ENCODE measurements around the gene SUFU. TPM values are rescaled to one million over a fixed set of nuclear protein-coding genes. Genes with fewer than 3 reads are reported as not detected.
"Not testable (repeated sequence)": the region's sequence is repeated elsewhere in the genome, so short reads cannot be mapped to it uniquely, and the experiment has no call there.

Gene SUFU
- total and polyA plus RNA-seq, 2 donors, result 2.6 to 4.3 TPM

DNA sequence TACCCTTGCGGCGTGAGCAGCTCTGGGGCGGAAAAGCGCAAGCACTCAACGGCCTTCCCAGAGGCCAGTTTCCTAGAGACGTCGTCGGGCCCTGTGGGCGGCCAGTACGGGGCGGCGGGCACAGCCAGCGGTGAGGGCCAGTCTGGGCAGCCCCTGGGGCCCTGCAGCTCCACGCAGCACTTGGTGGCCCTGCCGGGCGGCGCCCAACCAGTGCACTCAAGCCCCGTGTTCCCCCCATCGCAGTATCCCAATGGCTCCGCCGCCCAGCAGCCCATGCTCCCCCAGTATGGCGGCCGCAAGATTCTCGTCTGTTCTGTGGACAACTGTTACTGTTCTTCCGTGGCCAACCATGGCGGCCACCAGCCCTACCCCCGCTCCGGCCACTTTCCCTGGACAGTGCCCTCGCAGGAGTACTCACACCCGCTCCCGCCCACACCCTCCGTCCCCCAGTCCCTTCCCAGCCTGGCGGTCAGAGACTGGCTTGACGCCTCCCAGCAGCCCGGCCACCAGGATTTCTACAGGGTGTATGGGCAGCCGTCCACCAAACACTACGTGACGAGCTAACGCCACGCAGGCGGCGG is 153.1 kb downstream of the SUFU start:
- Histone ChIP-seq H3K27me3 (ENCODE audit: control insufficient read depth in 2 of 2, insufficient read depth in 1 of 2, low read length in 1 of 2) (no peaks in the 10 kb centered on the region), H3K9me3 (ENCODE audit: control insufficient read depth in 2 of 2, insufficient read depth in 1 of 2, low read length in 1 of 2) (peaks cover 0 to 11% of the 10 kb centered on the region in 2 donors), H3K36me3 (ENCODE audit: control insufficient read depth in 2 of 2, insufficient read depth in 2 of 2, low read length in 1 of 2) (peaks cover 59 to 62% of the 10 kb centered on the region in 2 donors), H3K4me3 (ENCODE audit: low read length in 2 of 2) (no peak overlapping the region), H3K4me1 (ENCODE audit: control insufficient read depth in 2 of 2, insufficient read depth in 2 of 2, low read length in 2 of 2) (peaks cover 30 to 62% of the 10 kb centered on the region in 2 donors), H3K27ac (ENCODE audit: low read depth in 1 of 2, low read length in 1 of 2) (no peak overlapping the region)
- DNase-seq (ENCODE audit: low read depth in 6 of 9, low spot score in 9 of 9), result no peak
- WGBS, result 98% methylated on average over 42 of the region's 42 CpGs

DNA sequence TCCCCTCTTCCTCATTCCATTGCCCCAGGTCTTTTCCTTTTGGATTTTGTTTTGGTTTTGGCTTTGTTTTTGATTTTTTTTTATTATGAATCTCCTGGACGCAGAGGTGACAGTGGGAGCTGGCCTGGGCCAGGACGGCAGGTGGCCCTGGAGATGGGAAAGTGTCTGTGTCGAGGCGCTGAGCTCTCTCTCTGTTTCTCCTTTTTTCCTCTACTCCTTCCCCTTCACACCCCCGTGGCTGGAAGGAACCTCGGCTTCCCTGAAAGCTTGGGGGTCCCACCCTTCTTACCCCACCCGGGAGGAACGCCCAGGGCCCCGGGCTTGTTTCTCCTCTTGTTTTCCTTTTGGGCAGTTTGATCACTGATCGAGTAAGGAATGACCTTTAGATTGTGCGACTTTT is 153.7 kb downstream of the SUFU start:
- peak overlapping the region in 1 of 2 donors; percentile 62 for H3K27ac ChIP-seq (ENCODE audit: low read depth in 1 of 2, low read length in 1 of 2)
- peaks cover 0 to 16% of the 10 kb centered on the region in 2 donors for H3K9me3 ChIP-seq (ENCODE audit: control insufficient read depth in 2 of 2, insufficient read depth in 1 of 2, low read length in 1 of 2)
- no peaks in the 10 kb centered on the region for H3K27me3 ChIP-seq (ENCODE audit: control insufficient read depth in 2 of 2, insufficient read depth in 1 of 2, low read length in 1 of 2)
- peaks cover 59 to 60% of the 10 kb centered on the region in 2 donors for H3K36me3 ChIP-seq (ENCODE audit: control insufficient read depth in 2 of 2, insufficient read depth in 2 of 2, low read length in 1 of 2)
- WGBS, result 95% methylated on average over 11 of the region's 11 CpGs
- no peak overlapping the region for H3K4me3 ChIP-seq (ENCODE audit: low read length in 2 of 2)
- DNase-seq (ENCODE audit: low read depth in 6 of 9, low spot score in 9 of 9), result no peak
- H3K4me1 ChIP-seq (ENCODE audit: control insufficient read depth in 2 of 2, insufficient read depth in 2 of 2, low read length in 2 of 2), result peaks cover 24 to 61% of the 10 kb centered on the region in 2 donors

DNA sequence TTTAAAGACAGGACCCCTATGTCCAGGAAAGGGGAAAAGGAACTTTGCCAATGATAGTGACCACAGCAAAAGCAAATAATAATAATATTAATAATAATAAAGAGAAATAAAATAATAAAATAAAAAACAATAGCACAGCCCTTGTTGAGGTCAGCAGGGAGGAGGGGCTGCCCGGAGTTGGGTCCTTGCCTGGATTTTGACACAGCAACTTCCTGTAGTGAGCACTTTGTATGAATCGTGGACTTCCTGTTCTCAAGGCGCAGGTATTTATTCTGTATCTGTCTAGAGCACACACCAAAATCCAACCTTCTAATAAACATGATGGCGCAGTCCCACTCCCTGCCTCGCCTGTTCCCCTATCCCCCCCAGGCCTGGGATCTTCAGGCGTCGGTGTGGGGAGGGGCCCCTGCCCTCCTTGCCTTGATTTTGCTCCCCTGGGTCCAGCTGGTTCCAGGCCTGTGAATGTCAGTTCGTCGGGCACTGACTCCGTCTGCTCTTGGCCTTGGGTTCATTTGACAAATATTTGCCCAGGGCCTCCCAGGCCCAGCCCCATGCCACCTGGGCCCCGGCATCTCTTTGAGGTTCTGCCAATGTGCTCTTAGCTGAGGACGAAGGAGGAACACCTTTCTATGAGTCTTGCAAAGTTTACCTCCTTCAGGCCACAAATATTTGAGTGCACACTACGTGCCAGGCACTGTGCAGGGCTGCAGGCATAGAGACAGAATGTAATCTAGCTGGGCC is 154.4 kb downstream of the SUFU start:
- Histone ChIP-seq H3K36me3 (ENCODE audit: control insufficient read depth in 2 of 2, insufficient read depth in 2 of 2, low read length in 1 of 2) (peaks cover 55 to 56% of the 10 kb centered on the region in 2 donors), H3K9me3 (ENCODE audit: control insufficient read depth in 2 of 2, insufficient read depth in 1 of 2, low read length in 1 of 2) (peaks cover 0 to 18% of the 10 kb centered on the region in 2 donors), H3K4me1 (ENCODE audit: control insufficient read depth in 2 of 2, insufficient read depth in 2 of 2, low read length in 2 of 2) (peaks cover 21 to 55% of the 10 kb centered on the region in 2 donors), H3K4me3 (ENCODE audit: low read length in 2 of 2) (no peak overlapping the region), H3K27ac (ENCODE audit: low read depth in 1 of 2, low read length in 1 of 2) (peak overlapping the region in 1 of 2 donors; percentile 72), H3K27me3 (ENCODE audit: control insufficient read depth in 2 of 2, insufficient read depth in 1 of 2, low read length in 1 of 2) (no peaks in the 10 kb centered on the region)
- DNase-seq (ENCODE audit: low read depth in 6 of 9, low spot score in 9 of 9), result no peak
- WGBS, result 87% methylated on average over 13 of the region's 13 CpGs

DNA sequence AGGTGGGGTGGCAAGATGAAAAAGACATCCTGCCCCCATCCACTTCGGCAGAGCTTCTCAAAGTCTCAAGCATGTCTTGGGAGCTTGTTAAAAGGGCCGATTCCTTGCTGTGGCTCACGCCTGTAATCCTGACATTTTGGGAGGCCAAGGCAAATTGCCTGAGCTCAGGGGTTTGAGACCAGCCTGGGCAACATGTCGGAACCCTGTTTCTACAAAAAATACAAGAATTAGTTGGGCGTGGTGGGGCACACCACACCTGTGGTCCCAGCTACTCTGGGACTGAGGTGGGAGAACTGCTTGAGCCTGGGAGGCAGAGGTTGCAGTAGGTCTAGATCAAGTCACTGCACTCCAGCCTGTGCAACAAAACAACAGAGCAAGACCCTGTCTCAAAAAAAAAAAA is 155.0 kb downstream of the SUFU start:
- Histone ChIP-seq H3K27me3 (ENCODE audit: control insufficient read depth in 2 of 2, insufficient read depth in 1 of 2, low read length in 1 of 2) (no peaks in the 10 kb centered on the region), H3K27ac (ENCODE audit: low read depth in 1 of 2, low read length in 1 of 2) (peak overlapping the region in 1 of 2 donors; percentile 72), H3K4me3 (ENCODE audit: low read length in 2 of 2) (no peak overlapping the region), H3K4me1 (ENCODE audit: control insufficient read depth in 2 of 2, insufficient read depth in 2 of 2, low read length in 2 of 2) (peaks cover 21 to 48% of the 10 kb centered on the region in 2 donors), H3K36me3 (ENCODE audit: control insufficient read depth in 2 of 2, insufficient read depth in 2 of 2, low read length in 1 of 2) (peaks cover 48 to 50% of the 10 kb centered on the region in 2 donors), H3K9me3 (ENCODE audit: control insufficient read depth in 2 of 2, insufficient read depth in 1 of 2, low read length in 1 of 2) (peaks cover 0 to 18% of the 10 kb centered on the region in 2 donors)
- 94% methylated on average over 5 of the region's 5 CpGs for WGBS
- no peak for DNase-seq (ENCODE audit: low read depth in 6 of 9, low spot score in 9 of 9)

DNA sequence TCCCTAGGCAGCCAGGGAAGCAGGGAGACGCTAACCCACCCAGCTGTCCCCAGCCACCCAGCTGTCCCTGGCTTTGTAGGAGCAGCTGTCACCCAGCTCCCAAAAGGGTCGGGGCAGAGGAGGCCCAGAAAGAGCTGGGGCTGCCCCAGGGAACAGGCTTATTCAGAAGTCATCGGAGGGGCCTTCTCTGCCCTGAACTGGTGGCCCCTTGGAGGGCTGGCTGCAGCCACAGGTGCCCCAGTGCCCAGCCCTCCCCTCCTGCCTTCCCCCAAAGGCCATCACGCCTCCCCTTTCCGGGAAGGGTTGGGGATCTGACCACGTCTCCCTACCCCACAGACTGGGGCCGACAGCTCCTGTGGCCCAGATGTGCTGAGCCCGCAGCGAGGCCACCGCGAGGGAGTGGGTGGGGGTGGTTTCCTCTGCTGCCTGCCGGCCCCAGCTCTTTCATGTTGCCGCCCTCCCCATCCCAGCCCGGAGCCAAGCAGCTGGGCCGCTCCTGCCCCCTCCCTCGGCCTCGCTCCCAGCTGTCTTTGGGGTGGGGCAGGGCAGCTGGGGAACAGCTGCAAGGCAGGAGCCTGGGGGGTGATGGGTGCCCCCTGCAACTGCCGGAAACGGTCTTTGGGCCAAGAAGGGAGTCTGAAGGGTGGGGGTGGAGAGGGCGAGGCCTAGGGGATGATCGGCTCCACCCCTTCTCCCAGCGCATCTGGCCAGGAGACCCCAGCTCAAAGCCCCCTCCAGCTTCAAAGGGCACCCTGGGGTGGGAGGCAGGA is 157.3 kb downstream of the SUFU start:
- no peaks in the 10 kb centered on the region for H3K27me3 ChIP-seq (ENCODE audit: control insufficient read depth in 2 of 2, insufficient read depth in 1 of 2, low read length in 1 of 2)
- peaks cover 27 to 29% of the 10 kb centered on the region in 2 donors for H3K36me3 ChIP-seq (ENCODE audit: control insufficient read depth in 2 of 2, insufficient read depth in 2 of 2, low read length in 1 of 2)
- peaks cover 21 to 50% of the 10 kb centered on the region in 2 donors for H3K4me1 ChIP-seq (ENCODE audit: control insufficient read depth in 2 of 2, insufficient read depth in 2 of 2, low read length in 2 of 2)
- peaks cover 0 to 18% of the 10 kb centered on the region in 2 donors for H3K9me3 ChIP-seq (ENCODE audit: control insufficient read depth in 2 of 2, insufficient read depth in 1 of 2, low read length in 1 of 2)
- WGBS, result 2% methylated on average over 22 of the region's 22 CpGs
- peak overlapping the region; percentile 85 to 91 for H3K27ac ChIP-seq (ENCODE audit: low read depth in 1 of 2, low read length in 1 of 2)
- DNase-seq (ENCODE audit: low read depth in 6 of 9, low spot score in 9 of 9), result peak in 7 of 9 donors; percentile 72 to 95 (median 88)
- H3K4me3 ChIP-seq (ENCODE audit: low read length in 2 of 2), result peak overlapping the region in 1 of 2 donors; percentile 21

DNA sequence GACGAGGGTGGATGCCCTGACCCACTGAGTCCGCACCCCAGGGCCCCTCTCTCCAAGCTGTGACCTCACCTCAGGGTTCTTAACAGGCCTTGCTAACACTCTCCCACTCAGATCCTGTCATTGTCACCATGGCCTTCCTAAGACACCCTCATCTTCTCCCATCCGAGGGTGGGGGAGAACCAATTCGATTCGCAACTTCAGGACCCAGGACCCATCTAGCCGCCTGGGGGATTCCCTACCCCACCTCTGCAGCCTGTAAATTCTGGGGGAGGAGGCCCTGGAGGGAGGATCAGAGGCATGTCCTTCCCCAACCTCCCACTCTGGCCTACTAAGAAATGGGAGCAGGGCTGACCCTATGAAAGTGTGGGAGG is 157.9 kb downstream of the SUFU start:
- H3K27ac ChIP-seq (ENCODE audit: low read depth in 1 of 2, low read length in 1 of 2), result peak overlapping the region in 1 of 2 donors; percentile 91
- 60% methylated on average over 6 of the region's 6 CpGs for WGBS

DNA sequence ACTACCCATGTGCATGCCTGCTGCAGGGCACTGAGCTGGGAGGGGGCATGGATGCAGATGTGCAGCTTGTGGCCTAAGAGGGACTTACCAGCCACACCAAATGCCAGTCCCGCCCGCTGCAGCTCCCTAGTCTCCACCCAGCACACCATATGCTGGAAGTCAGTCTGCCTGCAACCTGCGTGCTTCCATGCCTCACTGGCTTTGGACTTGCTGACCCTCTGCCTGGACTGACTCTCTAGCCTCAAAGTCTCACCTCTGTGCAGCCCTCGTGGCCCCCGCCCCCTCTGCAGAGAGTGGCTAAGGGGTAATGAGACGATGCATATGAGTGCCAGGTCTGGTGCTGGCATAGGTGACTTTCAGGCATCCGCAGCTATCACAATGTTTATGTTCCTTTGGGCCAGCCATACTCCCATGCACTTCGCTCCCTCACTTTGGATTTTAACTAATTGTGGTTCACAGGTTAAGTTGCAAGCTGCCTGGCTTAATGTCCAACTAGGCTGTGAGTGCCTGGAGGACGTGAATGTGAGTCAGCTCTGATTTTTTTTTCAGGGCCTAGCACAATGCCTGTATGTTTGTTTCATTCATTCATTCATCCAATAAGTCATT is 162.2 kb downstream of the SUFU start:
- WGBS, result 97% methylated on average over 9 of the region's 9 CpGs
- H3K27me3 ChIP-seq (ENCODE audit: control insufficient read depth in 2 of 2, insufficient read depth in 1 of 2, low read length in 1 of 2), result no peaks in the 10 kb centered on the region
- no peaks in the 10 kb centered on the region for H3K36me3 ChIP-seq (ENCODE audit: control insufficient read depth in 2 of 2, insufficient read depth in 2 of 2, low read length in 1 of 2)
- DNase-seq (ENCODE audit: low read depth in 6 of 9, low spot score in 9 of 9), result no peak
- H3K4me3 ChIP-seq (ENCODE audit: low read length in 2 of 2), result no peak overlapping the region
- H3K4me1 ChIP-seq (ENCODE audit: control insufficient read depth in 2 of 2, insufficient read depth in 2 of 2, low read length in 2 of 2), result peaks cover 40 to 54% of the 10 kb centered on the region in 2 donors
- H3K27ac ChIP-seq (ENCODE audit: low read depth in 1 of 2, low read length in 1 of 2), result no peak overlapping the region
- H3K9me3 ChIP-seq (ENCODE audit: control insufficient read depth in 2 of 2, insufficient read depth in 1 of 2, low read length in 1 of 2), result peaks cover 0 to 15% of the 10 kb centered on the region in 2 donors

More for the DNA sequence above, 157.9 kb downstream of the SUFU start:
- Histone ChIP-seq H3K4me1 (ENCODE audit: control insufficient read depth in 2 of 2, insufficient read depth in 2 of 2, low read length in 2 of 2) (peaks cover 21 to 50% of the 10 kb centered on the region in 2 donors), H3K9me3 (ENCODE audit: control insufficient read depth in 2 of 2, insufficient read depth in 1 of 2, low read length in 1 of 2) (peaks cover 0 to 18% of the 10 kb centered on the region in 2 donors), H3K36me3 (ENCODE audit: control insufficient read depth in 2 of 2, insufficient read depth in 2 of 2, low read length in 1 of 2) (peaks cover 22 to 24% of the 10 kb centered on the region in 2 donors), H3K27me3 (ENCODE audit: control insufficient read depth in 2 of 2, insufficient read depth in 1 of 2, low read length in 1 of 2) (no peaks in the 10 kb centered on the region), H3K4me3 (ENCODE audit: low read length in 2 of 2) (peak overlapping the region in 1 of 2 donors; percentile 21)
- DNase-seq (ENCODE audit: low read depth in 6 of 9, low spot score in 9 of 9), result no peak

DNA sequence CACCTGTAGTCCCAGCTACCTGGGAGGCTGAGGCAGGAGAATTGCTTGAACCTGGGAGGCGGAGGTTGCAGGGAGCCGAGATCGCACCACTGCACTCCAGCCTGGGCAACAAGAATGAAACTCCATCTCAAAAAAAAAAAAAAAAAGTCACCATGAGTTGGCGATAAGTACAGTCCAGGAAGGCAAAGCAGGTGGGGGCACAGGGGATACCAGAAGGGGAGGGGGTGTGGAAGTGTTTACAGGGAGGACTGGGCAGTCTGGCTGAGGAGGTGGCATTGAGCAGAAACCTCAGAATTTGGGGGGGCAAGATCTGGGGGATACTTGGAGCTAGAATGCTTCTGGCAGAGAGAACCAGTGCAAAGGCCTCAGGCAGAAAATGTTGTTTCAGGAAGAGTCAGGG is 163.6 kb downstream of the SUFU start:
- H3K4me1 ChIP-seq (ENCODE audit: control insufficient read depth in 2 of 2, insufficient read depth in 2 of 2, low read length in 2 of 2), result peaks cover 36 to 55% of the 10 kb centered on the region in 2 donors
- H3K36me3 ChIP-seq (ENCODE audit: control insufficient read depth in 2 of 2, insufficient read depth in 2 of 2, low read length in 1 of 2); DNase-seq (ENCODE audit: low read depth in 6 of 9, low spot score in 9 of 9); H3K27me3 ChIP-seq (ENCODE audit: control insufficient read depth in 2 of 2, insufficient read depth in 1 of 2, low read length in 1 of 2); H3K9me3 ChIP-seq (ENCODE audit: control insufficient read depth in 2 of 2, insufficient read depth in 1 of 2, low read length in 1 of 2); H3K27ac ChIP-seq (ENCODE audit: low read depth in 1 of 2, low read length in 1 of 2); H3K4me3 ChIP-seq (ENCODE audit: low read length in 2 of 2): not testable (repeated sequence)
- WGBS, result 94% methylated on average over 4 of the region's 4 CpGs

Measured in thymus (tissue), 11 donors.